Activated T-cell treated with anti-CD3 and anti-CD28 coated beads, Interleukin-2, amount 50 U/mL, for 24 hours (primary cell): Measurements from ENCODE around the gene SRPK2.

Source experiments
- DNase-seq: peaks from one replicate; pipeline ENCODE4 v3.0.0-alpha.2; 2020
- H3K27ac Mint-ChIP-seq: 2 replicates; pipeline ENCODE4 v1.8.0; 2020; ENCODE audit warnings: mild to moderate bottlenecking, mixed read lengths
- H3K27me3 Mint-ChIP-seq: 2 replicates; pipeline ENCODE4 v1.8.0; 2020; ENCODE audit warnings: mixed read lengths
- H3K36me3 Mint-ChIP-seq: 2 replicates; pipeline ENCODE4 v1.8.0; 2020; ENCODE audit warnings: low read depth, mixed read lengths
- H3K4me1 Mint-ChIP-seq: 2 replicates; pipeline ENCODE4 v1.8.0; 2020; ENCODE audit warnings: low read depth, mixed read lengths
- H3K4me3 Mint-ChIP-seq: 2 replicates; pipeline ENCODE4 v1.8.0; 2020; ENCODE audit warnings: mild to moderate bottlenecking, moderate library complexity, mixed read lengths
- H3K9me3 Mint-ChIP-seq: 2 replicates; pipeline ENCODE4 v1.8.0; 2020; ENCODE audit warnings: mixed read lengths

The SRPK2 gene

DNA sequence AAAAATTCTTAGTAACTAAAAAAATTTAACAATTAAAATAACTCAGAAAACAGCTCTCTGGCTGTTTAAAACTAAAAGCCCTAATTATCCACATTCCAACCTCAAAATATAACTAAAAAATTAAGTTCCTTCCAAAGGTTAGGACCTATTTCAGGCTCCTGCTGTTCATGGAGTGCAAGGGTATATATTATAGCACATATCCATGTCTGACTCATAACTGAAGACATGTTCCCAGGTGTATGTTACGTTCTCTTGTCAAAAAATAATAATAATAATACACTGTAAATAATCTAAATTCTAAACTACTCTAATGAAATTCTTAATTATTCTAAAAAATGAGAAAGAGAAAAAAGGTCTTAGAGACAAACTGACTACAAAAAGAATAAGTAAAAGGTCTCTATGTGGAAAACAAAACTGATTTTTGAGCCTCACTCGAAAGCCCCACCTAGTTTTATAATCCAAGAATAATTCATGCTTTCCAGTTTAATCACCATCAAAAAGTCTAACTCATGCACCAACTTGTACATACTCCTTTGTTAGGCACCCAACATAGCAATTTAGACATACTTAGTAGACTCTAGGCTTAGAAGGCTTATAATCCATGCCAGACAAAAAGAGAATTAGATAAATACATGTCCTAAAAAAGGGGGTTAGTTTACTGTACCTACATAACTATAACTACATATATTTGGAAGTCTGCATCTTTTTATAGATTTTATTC is 203.3 kb downstream of the SRPK2 start:
- H3K27ac Mint-ChIP-seq = no peak overlapping the region
- no peak overlapping the region for H3K4me3 Mint-ChIP-seq
- peaks cover 3% of the 10 kb centered on the region for H3K9me3 Mint-ChIP-seq
- peaks cover 26% of the 10 kb centered on the region for H3K4me1 Mint-ChIP-seq
- H3K27me3 Mint-ChIP-seq = no peaks in the 10 kb centered on the region
- DNase-seq = no peak
- peaks cover 10% of the 10 kb centered on the region for H3K36me3 Mint-ChIP-seq

DNA sequence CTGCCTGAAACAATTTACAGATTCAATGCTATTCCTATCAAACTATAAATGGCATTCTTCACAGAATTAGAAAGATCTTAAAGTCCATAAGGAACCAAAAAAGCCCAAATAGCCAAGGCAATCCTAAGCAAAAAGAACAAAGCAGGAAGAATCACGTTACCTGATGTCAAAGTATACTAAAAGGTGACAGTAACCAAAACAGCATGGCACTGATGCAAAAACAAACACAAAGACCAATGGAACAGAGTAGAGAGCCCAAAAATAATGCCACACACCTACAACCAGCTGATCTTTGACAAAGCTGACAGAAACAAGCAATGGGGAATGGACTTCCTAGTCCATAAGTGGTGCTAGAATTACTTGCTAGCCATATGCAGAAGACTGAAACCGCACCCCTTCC is 208.7 kb downstream of the SRPK2 start:
- no peak overlapping the region for H3K4me3 Mint-ChIP-seq
- H3K27ac Mint-ChIP-seq = no peak overlapping the region
- peaks cover 12% of the 10 kb centered on the region for H3K4me1 Mint-ChIP-seq
- peaks cover 9% of the 10 kb centered on the region for H3K9me3 Mint-ChIP-seq
- H3K36me3 Mint-ChIP-seq = peaks cover 16% of the 10 kb centered on the region
- DNase-seq = no peak
- H3K27me3 Mint-ChIP-seq = no peaks in the 10 kb centered on the region

DNA sequence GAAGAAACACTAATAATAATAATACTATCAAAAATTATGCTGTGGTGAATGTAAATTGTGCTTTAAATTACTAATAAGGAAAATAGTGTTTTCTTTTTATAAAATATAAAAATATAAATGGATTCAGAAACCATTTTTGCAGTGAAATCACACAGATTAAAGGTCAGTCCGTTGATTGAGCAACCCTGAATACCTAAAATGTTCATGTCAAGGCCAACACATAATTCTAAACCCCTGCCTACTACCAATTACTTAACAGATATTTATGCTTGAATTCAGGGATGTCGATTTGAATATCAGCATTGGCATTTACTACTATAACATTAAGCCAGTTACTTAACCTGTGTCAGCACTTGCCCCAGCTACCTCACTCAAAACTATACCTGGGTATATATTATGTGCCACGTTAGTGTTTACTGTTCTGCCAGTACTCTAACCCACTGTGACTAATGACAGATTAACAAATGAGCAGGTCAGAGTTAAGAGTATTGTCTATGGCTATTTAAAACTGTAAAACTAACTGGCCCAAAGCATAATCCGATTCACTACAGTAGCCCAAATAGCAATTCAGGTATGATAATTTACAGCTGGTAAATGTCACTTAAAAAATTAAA is 209.7 kb downstream of the SRPK2 start:
- peaks cover 16% of the 10 kb centered on the region for H3K36me3 Mint-ChIP-seq
- peaks cover 9% of the 10 kb centered on the region for H3K9me3 Mint-ChIP-seq
- H3K27ac Mint-ChIP-seq = no peak overlapping the region
- no peak for DNase-seq
- no peak overlapping the region for H3K4me3 Mint-ChIP-seq
- no peaks in the 10 kb centered on the region for H3K27me3 Mint-ChIP-seq
- peaks cover 16% of the 10 kb centered on the region for H3K4me1 Mint-ChIP-seq

GRCh38 chr7:105178177-105178576 is 210.5 kb downstream of the SRPK2 start:
- no peak overlapping the region for H3K27ac Mint-ChIP-seq

DNA sequence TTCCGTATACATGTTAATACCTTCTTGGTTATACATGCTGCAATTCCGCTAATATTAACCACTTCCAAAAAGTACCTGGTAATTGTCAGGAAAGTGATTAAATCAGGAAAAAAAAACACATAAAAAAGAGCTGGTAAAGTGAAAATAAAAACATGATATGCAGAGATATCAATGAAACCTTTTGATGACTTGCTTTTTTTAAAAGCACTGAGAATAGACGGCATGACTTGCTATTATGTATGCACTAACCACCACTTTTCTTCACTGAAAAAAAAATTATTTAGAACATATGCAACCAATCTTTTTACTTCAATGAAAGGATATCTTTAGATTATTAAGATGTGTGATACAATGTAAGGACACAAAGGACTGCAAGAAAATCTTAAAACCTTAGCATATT is 211.7 kb downstream of the SRPK2 start:
- no peaks in the 10 kb centered on the region for H3K27me3 Mint-ChIP-seq
- peaks cover 9% of the 10 kb centered on the region for H3K9me3 Mint-ChIP-seq
- H3K4me1 Mint-ChIP-seq = peaks cover 26% of the 10 kb centered on the region
- H3K4me3 Mint-ChIP-seq = no peak overlapping the region
- peaks cover 16% of the 10 kb centered on the region for H3K36me3 Mint-ChIP-seq
- H3K27ac Mint-ChIP-seq = no peak overlapping the region
- no peak for DNase-seq

More at GRCh38 chr7:105178177-105178576, 210.5 kb downstream of the SRPK2 start:
- peaks cover 9% of the 10 kb centered on the region for H3K9me3 Mint-ChIP-seq
- DNase-seq = no peak
- peaks cover 16% of the 10 kb centered on the region for H3K36me3 Mint-ChIP-seq
- H3K4me3 Mint-ChIP-seq = no peak overlapping the region
- peaks cover 21% of the 10 kb centered on the region for H3K4me1 Mint-ChIP-seq
- H3K27me3 Mint-ChIP-seq = no peaks in the 10 kb centered on the region

GRCh38 chr7:105173586-105173985 is 215.1 kb downstream of the SRPK2 start:
- DNase-seq = no peak
- Mint-ChIP-seq H3K9me3 (no peaks in the 10 kb centered on the region), H3K4me3 (no peak overlapping the region), H3K27me3 (no peaks in the 10 kb centered on the region), H3K27ac (no peak overlapping the region), H3K36me3 (peaks cover 8% of the 10 kb centered on the region), H3K4me1 (peaks cover 23% of the 10 kb centered on the region)

DNA sequence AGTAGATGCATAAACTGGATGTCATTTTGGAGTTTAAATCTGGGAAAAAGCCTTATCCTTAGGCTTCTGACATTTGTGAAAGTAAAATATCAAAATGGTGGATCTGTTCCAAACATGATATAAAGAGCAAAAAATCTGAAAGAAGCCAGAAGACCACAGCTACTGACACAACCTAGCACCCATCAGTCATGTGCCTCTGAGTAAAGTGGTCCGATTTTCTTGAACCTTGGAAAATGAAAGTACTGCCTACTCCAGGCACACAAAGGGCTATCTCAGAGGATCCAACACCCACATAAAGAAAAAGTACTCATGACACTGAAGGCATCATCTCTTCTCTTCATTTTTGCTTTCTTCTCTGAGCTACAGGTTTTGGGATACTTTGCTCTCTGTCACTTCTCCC is 224.0 kb downstream of the SRPK2 start:
- H3K4me3 Mint-ChIP-seq = no peak overlapping the region
- H3K36me3 Mint-ChIP-seq = peaks cover 67% of the 10 kb centered on the region
- DNase-seq = no peak
- H3K27me3 Mint-ChIP-seq = no peaks in the 10 kb centered on the region
- no peaks in the 10 kb centered on the region for H3K9me3 Mint-ChIP-seq
- H3K4me1 Mint-ChIP-seq = peaks cover 1% of the 10 kb centered on the region
- H3K27ac Mint-ChIP-seq = no peak overlapping the region

GRCh38 chr7:105163718-105164117 is 225.0 kb downstream of the SRPK2 start:
- Mint-ChIP-seq H3K27ac (no peak overlapping the region), H3K4me1 (peaks cover 3% of the 10 kb centered on the region), H3K27me3 (no peaks in the 10 kb centered on the region), H3K9me3 (no peaks in the 10 kb centered on the region), H3K4me3 (no peak overlapping the region), H3K36me3 (peaks cover 67% of the 10 kb centered on the region)
- DNase-seq = no peak

GRCh38 chr7:105161366-105161765 is 227.4 kb downstream of the SRPK2 start:
- peak overlapping the region; percentile 61 for H3K27ac Mint-ChIP-seq
- H3K4me1 Mint-ChIP-seq = peaks cover 16% of the 10 kb centered on the region
- no peaks in the 10 kb centered on the region for H3K27me3 Mint-ChIP-seq
- DNase-seq = no peak
- no peak overlapping the region for H3K4me3 Mint-ChIP-seq
- peaks cover 64% of the 10 kb centered on the region for H3K36me3 Mint-ChIP-seq
- no peaks in the 10 kb centered on the region for H3K9me3 Mint-ChIP-seq

- no peak overlapping the region for H3K4me3 Mint-ChIP-seq
- H3K27me3 Mint-ChIP-seq = no peaks in the 10 kb centered on the region
- H3K27ac Mint-ChIP-seq = peak overlapping the region; percentile 27
- peaks cover 25% of the 10 kb centered on the region for H3K4me1 Mint-ChIP-seq
- no peak for DNase-seq
- H3K9me3 Mint-ChIP-seq = no peaks in the 10 kb centered on the region
- peaks cover 40% of the 10 kb centered on the region for H3K36me3 Mint-ChIP-seq
Observed at GRCh38 chr7:105157278-105157677, 231.4 kb downstream of the SRPK2 start.

- H3K4me1 Mint-ChIP-seq = peaks cover 25% of the 10 kb centered on the region
- H3K9me3 Mint-ChIP-seq = no peaks in the 10 kb centered on the region
- DNase-seq = no peak
- H3K27me3 Mint-ChIP-seq = no peaks in the 10 kb centered on the region
- peak overlapping the region; percentile 27 for H3K27ac Mint-ChIP-seq
- H3K36me3 Mint-ChIP-seq = peaks cover 40% of the 10 kb centered on the region
- no peak overlapping the region for H3K4me3 Mint-ChIP-seq
Observed at GRCh38 chr7:105156731-105157130, 232.0 kb downstream of the SRPK2 start.

GRCh38 chr7:105154084-105154483 is 234.6 kb downstream of the SRPK2 start:
- Mint-ChIP-seq H3K9me3 (no peaks in the 10 kb centered on the region), H3K27ac (peak overlapping the region; percentile 26), H3K27me3 (no peaks in the 10 kb centered on the region), H3K4me3 (no peak overlapping the region), H3K4me1 (peaks cover 42% of the 10 kb centered on the region), H3K36me3 (peaks cover 46% of the 10 kb centered on the region)
- no peak for DNase-seq

- no peak overlapping the region for H3K4me3 Mint-ChIP-seq
- DNase-seq = no peak
- peaks cover 42% of the 10 kb centered on the region for H3K4me1 Mint-ChIP-seq
- no peaks in the 10 kb centered on the region for H3K27me3 Mint-ChIP-seq
- H3K9me3 Mint-ChIP-seq = no peaks in the 10 kb centered on the region
- H3K27ac Mint-ChIP-seq = peak overlapping the region; percentile 48
- H3K36me3 Mint-ChIP-seq = peaks cover 42% of the 10 kb centered on the region
Observed at GRCh38 chr7:105153531-105153930, 235.2 kb downstream of the SRPK2 start.

DNA sequence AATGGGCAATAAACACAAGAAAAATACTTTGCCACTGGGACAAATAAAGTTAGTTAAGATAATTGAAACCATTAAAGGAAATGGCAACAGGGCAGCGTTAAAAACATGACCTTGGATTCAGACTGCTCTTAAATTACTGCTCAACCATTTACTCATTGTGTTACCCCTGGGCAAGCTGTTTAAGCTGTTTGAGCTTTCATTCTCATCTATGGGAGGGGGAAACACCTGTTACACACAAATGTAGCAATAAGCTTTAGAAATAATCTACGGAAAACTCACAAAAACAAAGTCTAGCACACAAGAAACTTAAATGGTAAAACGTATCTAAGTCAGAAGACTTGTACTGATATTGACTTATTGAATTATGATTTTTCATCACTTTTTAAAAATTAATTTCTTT is 237.6 kb downstream of the SRPK2 start:
- Mint-ChIP-seq H3K4me3 (no peak overlapping the region), H3K36me3 (peaks cover 37% of the 10 kb centered on the region), H3K4me1 (peaks cover 28% of the 10 kb centered on the region)

DNA sequence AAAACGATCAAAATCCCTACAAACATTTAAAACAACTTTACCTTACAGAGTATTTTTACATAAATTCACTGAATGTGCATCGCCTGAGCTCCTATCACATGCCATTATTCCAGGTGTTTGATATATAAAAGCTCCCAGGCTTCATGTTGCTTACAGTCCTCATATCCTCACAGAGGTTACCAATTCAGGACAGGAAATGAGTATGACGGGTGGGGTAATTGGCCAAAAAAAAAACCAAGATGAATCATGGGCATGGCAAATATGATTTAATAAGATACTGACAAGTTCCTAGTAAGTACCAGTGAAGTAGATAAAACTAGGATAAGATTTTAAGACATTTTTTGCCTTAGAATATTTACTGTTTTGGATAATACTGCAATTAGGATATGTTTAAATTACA is 238.9 kb downstream of the SRPK2 start:
- no peaks in the 10 kb centered on the region for H3K9me3 Mint-ChIP-seq
- H3K27ac Mint-ChIP-seq = peak overlapping the region; percentile 78
- no peaks in the 10 kb centered on the region for H3K27me3 Mint-ChIP-seq
- H3K4me1 Mint-ChIP-seq = peaks cover 28% of the 10 kb centered on the region
- H3K36me3 Mint-ChIP-seq = peaks cover 36% of the 10 kb centered on the region
- no peak overlapping the region for H3K4me3 Mint-ChIP-seq
- DNase-seq = no peak

More for the DNA sequence above, 237.6 kb downstream of the SRPK2 start:
- no peak for DNase-seq
- no peaks in the 10 kb centered on the region for H3K9me3 Mint-ChIP-seq
- H3K27ac Mint-ChIP-seq = no peak overlapping the region
- H3K27me3 Mint-ChIP-seq = no peaks in the 10 kb centered on the region
